K562 (cell line): ENCODE measurements around the gene SCAMP2. TPM values are rescaled to one million over a fixed set of nuclear protein-coding genes. Genes with fewer than 3 reads are reported as not detected.
A peak's percentile ranks its signal among the peaks of the same experiment; 100 is the strongest.

Experiments
- ATAC-seq: fragments of 200-7000 bp; cut with Tn5 transposase; 3 replicates; pipeline ENCODE4 v1.9.1; 2020; ENCODE audit warnings: moderate library complexity
- BruUV-seq: library from RNA; stranded (reverse); fragments of 400-500 nt; replicated peaks from 2 replicates; lab custom pipeline; 2021; lab: Mats Ljungman, UMichigan
- CTCF ChIA-PET: fragments of 300-600 bp; formaldehyde crosslinking; extraction: SDS; loops from one replicate; lab custom pipeline; 2021; ENCODE audit warnings: low intra/inter-chr PET ratio; lab: Yijun Ruan, JAX
- POLR2A ChIA-PET: fragments of 300-600, 350-650 bp; sonication (Branson Sonifier 250); formaldehyde crosslinking; extraction: SDS; loops from one replicate; lab custom pipeline; 2021; ENCODE audit warnings: antibody characterized with exemption, inconsistent platforms; lab: Yijun Ruan, JAX
- DNase-seq, 4 experiments: peaks; one replicate each; pipeline versions ENCODE4 v3.0.0 to v3.0.0-alpha.2; 2011 to 2018; ENCODE audit warnings: low spot score in 3 of 4, mixed read lengths in 3 of 4; ENCODE audit errors: extremely low read depth in 1 of 4
- FAIRE-seq: peaks from 2 replicates; lab custom pipeline; 2011; peaks lifted over from hg19 to GRCh38; lab: Jason Lieb, UNC
- H2AFZ ChIP-seq: 2 replicates; pipeline ENCODE4 v1.6.0; 2011; ENCODE audit warnings: low read depth, low read length, control low read depth, inconsistent platforms
- H3K27ac ChIP-seq: fragments of 200-600 bp; 3 replicates; pipeline ENCODE4 v1.8.0; 2011; ENCODE audit warnings: low read depth, mild to moderate bottlenecking, control low read depth, inconsistent platforms, low read length, moderate library complexity, mixed read lengths; ENCODE audit errors: extremely low read depth
- H3K27me3 ChIP-seq, 2 experiments: fragments of 300-600 bp in 1 of 2; 2 replicates in 1 of 2; 3 replicates in 1 of 2; pipeline versions ENCODE4 v1.6.0 to v1.8.0; 2011; ENCODE audit warnings: inconsistent platforms in 2 of 2, low read length in 2 of 2, mild to moderate bottlenecking in 1 of 2, mixed read lengths in 1 of 2, moderate library complexity in 1 of 2; ENCODE audit not compliant: control insufficient read depth in 2 of 2, insufficient read depth in 2 of 2
- H3K36me3 ChIP-seq: fragments of 300-600 bp; 3 replicates; pipeline ENCODE4 v1.8.0; 2011; ENCODE audit warnings: mild to moderate bottlenecking, low read length, inconsistent platforms; ENCODE audit not compliant: control insufficient read depth, insufficient read depth
- H3K4me1 ChIP-seq, 2 experiments: fragments of 200-600 bp in 1 of 2; replicated peaks in 1 of 2; 2 replicates in 1 of 2; 3 replicates in 1 of 2; pipeline versions ENCODE4 v1.5.1 to v1.8.0; 2011; ENCODE audit warnings: inconsistent platforms in 2 of 2, low read length in 2 of 2, mild to moderate bottlenecking in 1 of 2, mixed read lengths in 1 of 2, moderate library complexity in 1 of 2; ENCODE audit not compliant: control insufficient read depth in 2 of 2, insufficient read depth in 2 of 2
- H3K4me2 ChIP-seq: 2 replicates; pipeline ENCODE4 v1.6.1; 2011; ENCODE audit warnings: low read length, control low read depth, inconsistent platforms, mixed read lengths; ENCODE audit not compliant: insufficient read depth
- H3K4me3 ChIP-seq: fragments of 200-600 bp; sonication (generic), shearing (Covaris generic); 2 replicates; pipeline ENCODE4 v1.5.1; 2016; ENCODE audit warnings: control low read depth, inconsistent platforms
- H3K79me2 ChIP-seq: fragments of 200-600 bp; 3 replicates; pipeline ENCODE4 v1.8.0; 2011; ENCODE audit warnings: low read length, inconsistent platforms; ENCODE audit not compliant: control insufficient read depth, insufficient read depth
- H3K9ac ChIP-seq, 2 experiments: 2 replicates each; pipeline versions ENCODE4 v1.6.0 to v1.6.1; 2011; ENCODE audit warnings: low read depth in 2 of 2, low read length in 2 of 2, control low read depth in 1 of 2, inconsistent platforms in 1 of 2, mild to moderate bottlenecking in 1 of 2, mixed read lengths in 1 of 2; ENCODE audit not compliant: insufficient read depth in 1 of 2
- H3K9me1 ChIP-seq: one replicate; pipeline ENCODE4 v1.6.0; 2011; ENCODE audit warnings: inconsistent platforms, mild to moderate bottlenecking, low read length, moderate library complexity; ENCODE audit not compliant: control insufficient read depth, insufficient read depth
- H3K9me3 ChIP-seq: replicated peaks from 2 replicates; pipeline ENCODE4 v1.5.1; 2011; ENCODE audit warnings: low read depth, low read length, inconsistent platforms; ENCODE audit not compliant: control insufficient read depth, insufficient read depth
- H4K20me1 ChIP-seq: replicated peaks from 2 replicates; pipeline ENCODE4 v1.6.1; 2011; ENCODE audit warnings: low read length, inconsistent platforms, mixed read lengths; ENCODE audit not compliant: control insufficient read depth, insufficient read depth
- CHD1 ChIP-seq: fragments of 200-600 bp; sonication (generic); IDR thresholded peaks from one replicate; pipeline ENCODE4 v1.6.1; 2012; ENCODE audit warnings: mild to moderate bottlenecking, moderate library complexity, low read length, inconsistent platforms
- CTBP1 ChIP-seq: fragments of 450-650 bp; IDR thresholded peaks from 2 replicates; pipeline ENCODE4 v1.6.1; 2016; ENCODE audit warnings: borderline replicate concordance
- ETV1 ChIP-seq: fragments of 450-650 bp; conservative IDR thresholded peaks from 2 replicates; pipeline ENCODE4 v1.6.1; 2016; ENCODE audit warnings: missing genetic modification characterization, control low read depth, low read depth, missing compliant biosample characterization
- GTF2A2 ChIP-seq: IDR thresholded peaks from 2 replicates; pipeline ENCODE4 v1.6.1; 2016; ENCODE audit warnings: mild to moderate bottlenecking, missing genetic modification characterization, missing compliant biosample characterization
- HEY1 ChIP-seq: fragments of 250-450 bp; sonication (Bioruptor Pico); IDR thresholded peaks from 2 replicates; pipeline ENCODE4 v1.5.0; 2020; ENCODE audit warnings: mild to moderate bottlenecking, moderate library complexity, borderline replicate concordance
- KAT2B ChIP-seq: IDR thresholded peaks from one replicate; pipeline ENCODE4 v1.6.1; 2012; ENCODE audit warnings: low read depth, mild to moderate bottlenecking, control low read depth, inconsistent platforms, low read length, moderate library complexity
- MXI1 ChIP-seq: IDR thresholded peaks from 2 replicates; pipeline ENCODE4 v1.6.1; 2011; ENCODE audit warnings: low read depth, mild to moderate bottlenecking, improper control_type of control experiment, low read length
- MYC ChIP-seq, 2 experiments: fragments of 250-450 bp in 1 of 2; sonication (Bioruptor Pico) in 1 of 2; IDR thresholded peaks; 2 replicates each; pipeline versions ENCODE4 v1.5.1 to v1.6.1; 2012 to 2021; ENCODE audit warnings: low read depth in 2 of 2, borderline replicate concordance in 1 of 2, improper control_type of control experiment in 1 of 2, low read length in 1 of 2, mild to moderate bottlenecking in 1 of 2, moderate library complexity in 1 of 2
- NBN ChIP-seq: fragments of 450-650 bp; IDR thresholded peaks from 2 replicates; pipeline ENCODE4 v1.6.1; 2016; ENCODE audit warnings: low read depth, mild to moderate bottlenecking
- NCOR1 ChIP-seq: fragments of 450-650 bp; IDR thresholded peaks from 2 replicates; pipeline ENCODE4 v1.6.1; 2016; ENCODE audit warnings: mild to moderate bottlenecking, moderate library complexity
- NR2C2 ChIP-seq, 2 experiments: fragments of 200-800 bp in 1 of 2; sonication (Bioruptor generic) in 1 of 2; sonication (generic) in 1 of 2; formaldehyde crosslinking in 1 of 2; IDR thresholded peaks; 2 replicates each; pipeline versions ENCODE4 v1.6.1 to v1.8.0; 2016 to 2022; ENCODE audit warnings: mild to moderate bottlenecking in 1 of 2, missing compliant biosample characterization in 1 of 2, missing genetic modification characterization in 1 of 2, missing genetic modification reagents in 1 of 2
- RB1 ChIP-seq: fragments of 450-650 bp; IDR thresholded peaks from 2 replicates; pipeline ENCODE4 v1.6.1; 2017; ENCODE audit warnings: low read depth, mild to moderate bottlenecking
- RCOR1 ChIP-seq, 2 experiments: IDR thresholded peaks; 2 replicates each; pipeline ENCODE4 v1.6.1; 2012; ENCODE audit warnings: low read depth in 2 of 2, low read length in 2 of 2, borderline replicate concordance in 1 of 2, improper control_type of control experiment in 1 of 2
- TBP ChIP-seq: optimal IDR thresholded peaks from 2 replicates; pipeline ENCODE3; 2011; ENCODE audit warnings: low read depth, low read length, improper control_type of control experiment
- ZNF354B ChIP-seq: fragments of 250-450 bp; sonication (Bioruptor Pico); IDR thresholded peaks from 2 replicates; pipeline ENCODE4 v1.4.0; 2020
- ZNF75A ChIP-seq: fragments of 450-650 bp; formaldehyde crosslinking; IDR thresholded peaks from 2 replicates; pipeline ENCODE4 v1.4.0; 2020; ENCODE audit warnings: mild to moderate bottlenecking
- WGBS: fragments of 100-300 bp; shearing (Covaris generic); methylation state at CpG from one replicate; pipeline ENCODE4 v1.1.6; 2016; ENCODE audit warnings: low coverage, mixed read lengths; ENCODE audit not compliant: insufficient coverage; ENCODE audit errors: missing lambda C conversion rate; 5-methylcytosine and 5-hydroxymethylcytosine counted together
- in situ Hi-C: fragments of 300-500 bp; cut with MboI; formaldehyde crosslinking; loops from 4 replicates; pipeline ENCODE4 v1.15.0; 2018; ENCODE audit warnings: inconsistent platforms, mixed read lengths
- intact Hi-C: fragments of 100-400 bp; cut with micrococcal nuclease; formaldehyde crosslinking; loops from 2 replicates; pipeline ENCODE4 v1.14.2; 2022
- polyA plus RNA-seq, 8 experiments: library from polyadenylated mRNA; depleted of rRNA in 4 of 8; stranded (reverse) in 5 of 8; unstranded in 3 of 8; fragments of >200 nt; fragmentation: Nextera tagmentation in 2 of 8; fragmentation: Illumina TruSeq in 1 of 8; extraction: Ambion mirVana in 2 of 8; extraction: Trizol in 1 of 8; gene quantifications; 2 replicates each; pipeline versions ENCODE4 v1.2.1 to v1.2.3, GENCODE V29; 2011 to 2014; ENCODE audit warnings: inconsistent platforms in 1 of 8, missing spikeins in 1 of 8
- total RNA-seq, 7 experiments: library from RNA; depleted of rRNA in 6 of 7; stranded (reverse); fragments of >200 nt in 6 of 7; fragmentation: Illumina TruSeq in 2 of 7; extraction: Trizol in 2 of 7; gene quantifications; 2 replicates each; pipeline versions ENCODE4 v1.2.1 to v1.2.3, GENCODE V29; 2011 to 2021; ENCODE audit warnings: low replicate concordance in 1 of 7
- TF ChIP-seq, protein P1 (sequence below): sonication (generic); formaldehyde crosslinking; IDR thresholded peaks from 2 replicates; pipeline ENCODE4 v1.9.0; 2022; ENCODE audit warnings: mild to moderate bottlenecking, missing genetic modification reagents
- TF ChIP-seq, protein P2 (sequence below): fragments of 450-650 bp; IDR thresholded peaks from 2 replicates; pipeline ENCODE4 v1.6.1; 2016; ENCODE audit warnings: mild to moderate bottlenecking
- TF ChIP-seq, protein P3 (sequence below): fragments of 250-450 bp; sonication (Bioruptor Pico); IDR thresholded peaks from 2 replicates; pipeline ENCODE4 v1.4.0; 2020; ENCODE audit warnings: borderline replicate concordance

Gene SCAMP2
- total and polyA plus RNA-seq, 9 of the 15 experiments (the other 6 are each of a cell fraction or from before 2014, with no cell fraction given) = 5.9 to 61.1 (median 20.1) TPM

DNA sequence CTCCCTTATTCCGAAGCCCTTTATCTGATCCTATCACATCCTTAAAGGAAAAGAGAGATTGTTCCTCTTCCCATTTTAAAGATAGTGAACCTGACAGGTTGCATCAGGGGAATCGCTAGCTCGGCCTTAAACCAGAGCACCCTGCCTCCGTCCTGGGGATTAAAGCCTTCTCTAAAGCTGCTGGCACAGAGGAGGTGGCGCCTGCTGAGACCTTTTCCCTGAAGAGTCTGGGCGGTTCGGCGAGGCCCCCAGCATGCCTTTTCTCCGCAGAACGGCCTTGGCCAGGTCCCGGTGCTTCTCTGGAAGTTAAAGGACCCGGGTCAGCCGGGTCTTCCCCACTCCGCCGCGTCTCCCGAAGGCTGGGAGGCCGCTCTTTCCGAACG is 32.9 kb upstream of the SCAMP2 start:
- H2AFZ ChIP-seq = peak overlapping the region; percentile 98
- peaks cover 13 to 14% of the 10 kb centered on the region in 2 experiments; a peak in 4 of 5 replicates for H3K4me1 ChIP-seq
- H3K9me3 ChIP-seq = no peaks in the 10 kb centered on the region
- H3K79me2 ChIP-seq = peaks cover 23% of the 10 kb centered on the region
- under 1% methylated on average over 20 of the region's 20 CpGs for WGBS
- in situ Hi-C loops = no loop called here
- H3K4me3 ChIP-seq = peak overlapping the region; percentile 95
- BruUV-seq = no TSS peak
- H3K9ac ChIP-seq = peak overlapping the region; percentile 87 to 92
- intact Hi-C loops = loop anchor here (2.0 to 5.0 kb wide), 2 partner anchors 45 to 81 kb away; no protein-coding TSS in a partner anchor
- FAIRE-seq (no peak), ATAC-seq (peak; percentile 48), DNase-seq (peak in 2 of 4 experiments; percentile 21 to 47)
- H3K4me2 ChIP-seq = peak overlapping the region; percentile 94
- CTCF ChIA-PET = no interaction called here
- no peaks in the 10 kb centered on the region for H4K20me1 ChIP-seq
- peak overlapping the region; percentile 89 for H3K27ac ChIP-seq
- no peaks in the 10 kb centered on the region for H3K27me3 ChIP-seq
- no peaks in the 10 kb centered on the region for H3K9me1 ChIP-seq
- POLR2A ChIA-PET = interaction anchor here (0.7 to 3.8 kb wide), 24 partner anchors 9 to 720 kb away, joined by 3 to 29 read pairs (median 4); partner anchors contain the start of genes COX5A, MPI, SNUPN and ULK3
- H3K36me3 ChIP-seq = peaks cover 38% of the 10 kb centered on the region
- 0 out of 2 replicates have a peak, but pooled peaks have one; percentile 9 for TF ChIP-seq HEY1 (CRISPR knock-in tag)
- TF ChIP-seq, protein P1, sequence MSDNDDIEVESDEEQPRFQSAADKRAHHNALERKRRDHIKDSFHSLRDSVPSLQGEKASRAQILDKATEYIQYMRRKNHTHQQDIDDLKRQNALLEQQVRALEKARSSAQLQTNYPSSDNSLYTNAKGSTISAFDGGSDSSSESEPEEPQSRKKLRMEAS = 0 out of 2 replicates have a peak, but pooled peaks have one; percentile 8
- no peak for TF ChIP-seq NCOR1
- no peak for TF ChIP-seq ETV1 (tag)
- peak; percentile 3 for TF ChIP-seq TBP
- no peak for TF ChIP-seq ZNF75A
- no peak for TF ChIP-seq RB1
- TF ChIP-seq ZNF354B (CRISPR knock-in tag) = no peak
- TF ChIP-seq NBN = no peak
- TF ChIP-seq NR2C2 (CRISPR knock-in tag; IDR thresholded peaks at IDR 0.05) = peak; percentile 31; the same call in 1 of the 2 replicates
- no peak for TF ChIP-seq NR2C2 (tag; IDR thresholded peaks at IDR 0.05)
- TF ChIP-seq, protein P2, sequence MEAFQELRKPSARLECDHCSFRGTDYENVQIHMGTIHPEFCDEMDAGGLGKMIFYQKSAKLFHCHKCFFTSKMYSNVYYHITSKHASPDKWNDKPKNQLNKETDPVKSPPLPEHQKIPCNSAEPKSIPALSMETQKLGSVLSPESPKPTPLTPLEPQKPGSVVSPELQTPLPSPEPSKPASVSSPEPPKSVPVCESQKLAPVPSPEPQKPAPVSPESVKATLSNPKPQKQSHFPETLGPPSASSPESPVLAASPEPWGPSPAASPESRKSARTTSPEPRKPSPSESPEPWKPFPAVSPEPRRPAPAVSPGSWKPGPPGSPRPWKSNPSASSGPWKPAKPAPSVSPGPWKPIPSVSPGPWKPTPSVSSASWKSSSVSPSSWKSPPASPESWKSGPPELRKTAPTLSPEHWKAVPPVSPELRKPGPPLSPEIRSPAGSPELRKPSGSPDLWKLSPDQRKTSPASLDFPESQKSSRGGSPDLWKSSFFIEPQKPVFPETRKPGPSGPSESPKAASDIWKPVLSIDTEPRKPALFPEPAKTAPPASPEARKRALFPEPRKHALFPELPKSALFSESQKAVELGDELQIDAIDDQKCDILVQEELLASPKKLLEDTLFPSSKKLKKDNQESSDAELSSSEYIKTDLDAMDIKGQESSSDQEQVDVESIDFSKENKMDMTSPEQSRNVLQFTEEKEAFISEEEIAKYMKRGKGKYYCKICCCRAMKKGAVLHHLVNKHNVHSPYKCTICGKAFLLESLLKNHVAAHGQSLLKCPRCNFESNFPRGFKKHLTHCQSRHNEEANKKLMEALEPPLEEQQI = no peak
- TF ChIP-seq GTF2A2 (tag) = no peak
- peak in 1 of 2 experiments; percentile 41; a peak in 1 of 4 replicates for TF ChIP-seq RCOR1 (IDR thresholded peaks at IDR 0.05; ENCODE audit: borderline replicate concordance in 1 of 2, low read depth in 2 of 2, low read length in 2 of 2)
- no peak for TF ChIP-seq MYC (IDR thresholded peaks at IDR 0.05; ENCODE audit: low read depth, low read length)
- peak; percentile 77; the same call in 1 of the 2 replicates for TF ChIP-seq MYC (CRISPR knock-in tag; IDR thresholded peaks at IDR 0.05; ENCODE audit: borderline replicate concordance, low read depth)
- TF ChIP-seq MXI1 = 0 out of 2 replicates have a peak, but pooled peaks have one; percentile 5
- peak; percentile 11; the same call in 1 of the 2 replicates for TF ChIP-seq CTBP1
- peak; percentile 85 for TF ChIP-seq CHD1
- no peak for TF ChIP-seq KAT2B
- TF ChIP-seq, protein P3, sequence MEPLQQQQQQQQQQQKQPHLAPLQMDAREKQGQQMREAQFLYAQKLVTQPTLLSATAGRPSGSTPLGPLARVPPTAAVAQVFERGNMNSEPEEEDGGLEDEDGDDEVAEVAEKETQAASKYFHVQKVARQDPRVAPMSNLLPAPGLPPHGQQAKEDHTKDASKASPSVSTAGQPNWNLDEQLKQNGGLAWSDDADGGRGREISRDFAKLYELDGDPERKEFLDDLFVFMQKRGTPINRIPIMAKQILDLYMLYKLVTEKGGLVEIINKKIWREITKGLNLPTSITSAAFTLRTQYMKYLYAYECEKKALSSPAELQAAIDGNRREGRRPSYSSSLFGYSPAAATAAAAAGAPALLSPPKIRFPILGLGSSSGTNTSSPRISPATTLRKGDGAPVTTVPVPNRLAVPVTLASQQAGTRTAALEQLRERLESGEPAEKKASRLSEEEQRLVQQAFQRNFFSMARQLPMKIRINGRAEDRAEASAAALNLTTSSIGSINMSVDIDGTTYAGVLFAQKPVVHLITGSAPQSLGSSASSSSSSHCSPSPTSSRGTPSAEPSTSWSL (CRISPR knock-in tag) = no peak
